IPS DF 4.7 (cell line): Measurements from ENCODE around the gene ERVH48-1.
"Not testable (repeated sequence)": the region's sequence is repeated elsewhere in the genome, so short reads cannot be mapped to it uniquely, and the experiment has no call there.

ENCODE experiments used
- DNase-seq: peaks from one replicate; pipeline ENCODE4 v3.0.0-alpha.2; 2013; ENCODE audit warnings: low spot score; ENCODE audit errors: extremely low read depth

ERVH48-1 gene

DNA sequence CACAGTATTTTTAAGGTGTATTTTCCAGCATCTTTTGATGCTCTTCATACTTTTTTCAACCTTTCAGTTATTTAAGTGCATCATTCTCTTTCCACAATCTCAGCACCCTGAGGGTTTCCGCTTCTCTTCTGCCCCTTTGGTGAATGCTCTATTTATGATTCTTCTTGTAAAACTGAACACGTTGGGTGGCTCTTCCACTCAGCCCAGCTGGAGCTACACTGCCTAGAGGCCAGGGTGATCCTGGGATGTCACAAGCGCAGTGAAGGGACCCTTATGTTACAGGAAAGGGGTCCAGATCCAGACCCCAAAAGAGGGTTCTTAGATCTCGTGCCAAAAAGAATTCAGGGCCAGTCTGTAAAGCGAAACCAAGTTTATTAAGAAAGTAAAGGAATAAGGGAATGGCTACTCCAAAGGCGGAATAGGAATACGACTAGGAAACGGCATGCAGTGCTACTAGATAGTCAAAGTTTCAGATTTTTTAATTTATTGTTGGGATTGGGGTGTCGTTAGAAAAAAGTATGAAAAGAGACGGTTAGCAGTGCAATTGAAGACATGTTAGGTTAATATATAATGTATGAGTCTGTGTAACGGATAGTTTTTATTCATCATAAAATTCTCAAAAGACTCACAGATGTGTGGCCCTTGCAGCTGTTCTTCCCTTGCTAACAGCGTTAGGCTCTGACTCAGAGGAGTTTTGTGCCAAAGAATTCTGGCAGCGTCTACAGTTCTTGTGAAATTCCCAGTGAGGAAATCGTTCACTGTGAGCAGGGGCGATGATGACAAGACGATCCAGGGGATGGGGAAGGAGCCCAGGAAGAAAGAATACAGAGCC lies 14.4 kb upstream of the ERVH48-1 start:
- DNase-seq, result no peak

DNA sequence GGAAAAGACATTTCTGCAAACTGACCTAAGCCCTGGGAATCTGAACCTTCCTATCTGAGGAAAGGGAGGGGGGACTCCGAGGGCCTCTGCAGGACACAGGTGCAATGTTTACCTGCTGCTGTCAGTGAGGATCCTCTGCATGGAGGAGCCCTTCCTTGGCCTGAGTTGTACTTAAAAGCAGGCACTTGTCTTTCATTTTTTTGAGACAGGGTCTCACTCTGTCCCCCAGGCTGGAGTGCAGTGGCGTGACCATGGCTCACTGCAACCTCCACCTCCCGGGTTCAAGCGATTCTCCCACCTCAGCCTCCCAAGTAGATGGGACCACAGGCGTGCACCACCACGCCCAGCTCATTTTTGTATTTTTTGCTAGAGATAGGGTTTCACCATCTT lies 13.2 kb upstream of the ERVH48-1 start:
- DNase-seq, result not testable (repeated sequence)

DNA sequence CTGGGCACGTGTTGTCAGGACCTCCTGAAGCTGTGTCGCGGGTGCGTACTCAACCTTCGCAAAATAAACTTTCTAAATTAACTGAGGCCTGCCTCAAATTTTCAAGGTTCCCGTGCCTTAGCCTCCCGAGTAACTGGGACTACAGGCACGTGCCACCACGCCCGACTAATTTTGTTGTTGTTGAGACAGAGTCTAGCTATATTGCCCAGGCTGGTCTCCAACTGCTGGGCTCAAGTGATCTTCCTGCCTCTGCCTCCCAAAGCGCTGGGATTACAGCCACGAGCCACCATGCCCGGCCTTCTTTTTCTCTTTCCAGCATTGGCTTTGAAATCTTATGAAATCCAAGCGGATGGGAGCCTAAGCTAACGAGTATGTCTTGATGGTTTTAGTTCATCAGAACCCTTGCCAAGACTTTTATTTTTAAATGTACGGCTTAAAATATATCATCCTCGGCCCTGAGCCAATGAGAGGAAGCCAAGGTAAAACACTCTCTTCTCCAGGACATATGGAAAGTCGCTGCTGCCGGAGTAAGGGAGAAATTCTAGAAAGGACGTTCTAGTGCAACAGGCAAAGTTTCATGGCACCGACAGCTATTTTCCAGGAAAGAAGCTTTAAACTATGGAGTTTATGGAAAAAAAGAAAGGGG lies 12.7 kb upstream of the ERVH48-1 start:
- no peak for DNase-seq

DNA sequence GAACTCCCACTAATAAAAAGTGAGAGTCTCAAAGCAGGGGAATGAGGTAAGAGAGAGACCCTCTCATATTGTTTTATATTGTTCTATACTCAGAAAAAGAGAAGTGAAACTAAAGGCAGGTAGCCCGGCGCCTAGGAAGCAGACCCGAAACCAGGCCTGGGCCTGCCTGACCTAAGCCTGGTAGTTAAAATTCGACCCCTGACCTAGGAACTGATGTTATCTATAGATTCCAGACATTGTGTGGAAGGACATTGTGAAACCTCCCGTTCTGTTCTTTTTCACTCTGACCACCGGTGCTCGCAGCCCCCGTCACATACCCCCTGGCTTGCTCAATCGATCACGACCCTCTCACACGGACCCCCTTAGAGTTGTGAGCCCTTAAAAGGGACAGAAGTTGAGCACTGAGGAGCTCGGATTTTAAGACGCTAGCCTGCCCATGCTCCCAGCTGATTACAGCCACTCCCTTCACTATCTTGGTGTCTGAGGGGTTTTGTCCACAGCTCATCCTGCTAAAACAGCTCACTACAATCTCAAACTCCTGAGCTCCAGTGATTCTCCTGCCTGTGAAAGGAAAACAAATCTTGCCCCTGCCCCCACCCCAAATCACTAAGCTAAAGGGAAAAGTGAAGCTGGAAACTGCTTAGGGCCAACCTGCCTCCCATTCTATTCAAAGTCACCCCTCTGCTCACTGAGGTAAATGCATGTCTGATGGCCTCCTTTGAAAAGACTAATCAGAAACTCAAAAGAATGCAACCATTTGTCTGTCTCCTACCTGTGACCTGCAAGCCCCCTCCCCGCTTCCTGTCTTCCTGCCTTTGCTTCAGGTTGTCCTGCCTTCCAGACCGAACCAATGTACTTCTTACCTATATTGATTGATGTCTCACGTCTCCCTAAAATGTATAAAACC lies 11.9 kb upstream of the ERVH48-1 start:
- DNase-seq, result not testable (repeated sequence)

DNA sequence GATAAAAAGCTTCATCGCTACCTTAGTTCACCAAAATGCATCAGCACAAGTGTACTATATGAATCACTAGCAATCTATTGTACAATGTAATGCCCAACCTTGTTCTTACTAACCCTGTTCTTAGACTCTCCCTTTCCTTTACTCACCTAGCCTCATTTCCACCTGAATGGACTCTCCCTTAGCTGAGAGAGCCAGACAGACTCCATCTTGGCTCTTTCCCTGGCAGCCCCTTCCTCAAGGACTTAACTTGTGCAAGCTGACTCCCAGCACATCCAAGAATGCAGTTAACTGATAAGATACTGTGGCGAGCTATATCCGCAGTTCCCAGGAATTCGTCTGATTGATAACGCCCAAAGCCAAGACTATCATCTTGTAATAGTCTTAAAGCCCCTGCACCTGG lies 10.9 kb upstream of the ERVH48-1 start:
- not testable (repeated sequence) for DNase-seq

DNA sequence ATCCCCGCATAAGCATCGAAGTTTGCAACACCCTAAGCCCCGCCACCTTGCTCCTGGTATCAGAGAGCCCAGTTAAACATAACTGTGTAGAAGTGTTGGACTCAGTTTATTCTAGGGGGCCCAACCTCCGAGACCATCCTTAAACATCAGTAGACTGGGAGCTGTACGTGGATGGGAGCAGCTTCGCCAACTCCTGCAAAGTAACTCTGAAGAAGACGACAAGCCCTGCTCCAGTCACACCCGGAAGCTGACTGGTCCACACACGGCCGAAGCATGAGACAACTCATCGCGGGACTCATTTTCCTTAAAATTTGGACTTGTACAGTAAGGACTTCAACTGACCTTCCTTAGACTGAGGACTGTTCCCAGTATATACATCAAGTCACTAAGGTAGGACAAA lies 8.5 kb upstream of the ERVH48-1 start:
- not testable (repeated sequence) for DNase-seq

DNA sequence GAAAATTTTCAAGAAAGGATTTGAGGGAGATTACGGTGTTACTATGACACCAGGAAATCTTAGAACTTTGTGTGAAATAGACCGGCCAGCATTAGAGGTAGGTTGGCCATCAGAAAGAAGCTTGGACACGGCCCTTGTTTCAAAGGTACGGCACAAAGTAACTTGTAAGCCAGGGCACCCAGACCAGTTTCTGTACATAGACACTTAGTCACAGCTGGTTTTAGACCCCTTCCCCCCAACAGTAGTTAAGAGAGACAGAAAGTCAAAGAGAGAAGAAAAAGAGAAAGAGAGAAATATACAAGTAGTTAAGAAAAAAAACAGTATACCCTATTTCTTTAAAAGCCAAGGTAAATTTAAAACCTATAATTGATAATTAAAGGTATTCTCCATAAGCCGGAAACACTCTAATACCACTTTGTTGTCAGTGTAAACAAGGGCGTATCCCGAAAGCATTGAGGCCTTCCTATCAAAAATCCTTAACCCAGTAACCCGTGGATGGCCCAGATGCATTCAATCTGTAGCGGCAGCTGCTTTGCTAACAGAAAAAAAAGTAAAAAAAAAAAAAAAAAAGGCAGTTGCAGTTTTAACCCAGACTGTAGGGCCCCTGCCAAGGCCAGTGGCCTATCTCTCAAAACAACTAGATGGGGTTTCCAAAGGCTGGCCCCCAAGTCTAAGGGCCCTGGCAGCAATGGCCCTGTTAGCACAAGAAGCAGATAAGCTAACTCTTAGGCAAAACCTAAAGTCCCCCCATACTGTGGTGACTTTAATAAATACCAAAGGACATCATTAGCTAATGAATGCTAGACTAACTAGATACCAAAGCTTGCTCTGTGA lies 7.9 kb upstream of the ERVH48-1 start:
- not testable (repeated sequence) for DNase-seq

DNA sequence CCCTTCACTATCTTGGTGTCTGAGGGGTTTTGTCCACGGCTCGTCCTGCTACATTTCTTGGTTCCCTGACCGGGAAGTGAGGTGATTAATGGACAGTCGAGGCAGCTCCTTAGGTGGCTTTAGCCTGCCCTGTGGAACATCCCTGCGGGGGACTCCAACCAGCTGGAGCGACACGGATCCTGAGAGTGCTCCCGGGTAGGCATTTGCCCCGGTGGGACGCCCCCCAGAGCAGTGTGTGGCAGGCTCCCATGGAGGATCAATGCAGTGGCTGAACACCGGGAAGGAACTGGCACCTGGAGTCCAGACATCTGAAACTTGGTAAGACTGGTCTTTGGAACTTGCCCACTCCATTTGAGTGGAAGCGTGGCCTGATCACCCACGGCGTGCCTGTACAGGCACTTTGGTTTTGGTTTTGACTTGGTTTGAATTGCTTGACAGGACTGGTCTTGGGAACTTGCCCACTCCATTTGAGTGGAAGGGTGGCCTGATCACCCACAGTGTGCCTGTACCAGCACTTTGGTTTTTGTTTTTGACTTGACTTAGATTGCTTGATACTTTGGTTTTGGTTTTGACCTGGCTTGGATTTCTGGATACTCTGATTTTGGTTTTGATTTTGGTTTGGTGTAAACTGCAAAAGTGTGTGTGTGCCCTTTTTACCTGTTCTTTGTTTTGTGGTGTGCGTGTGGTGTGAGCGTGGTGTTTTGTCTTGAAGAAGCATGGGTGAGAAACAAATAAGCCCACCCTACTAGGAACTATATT lies 7.1 kb upstream of the ERVH48-1 start:
- DNase-seq, result not testable (repeated sequence)

DNA sequence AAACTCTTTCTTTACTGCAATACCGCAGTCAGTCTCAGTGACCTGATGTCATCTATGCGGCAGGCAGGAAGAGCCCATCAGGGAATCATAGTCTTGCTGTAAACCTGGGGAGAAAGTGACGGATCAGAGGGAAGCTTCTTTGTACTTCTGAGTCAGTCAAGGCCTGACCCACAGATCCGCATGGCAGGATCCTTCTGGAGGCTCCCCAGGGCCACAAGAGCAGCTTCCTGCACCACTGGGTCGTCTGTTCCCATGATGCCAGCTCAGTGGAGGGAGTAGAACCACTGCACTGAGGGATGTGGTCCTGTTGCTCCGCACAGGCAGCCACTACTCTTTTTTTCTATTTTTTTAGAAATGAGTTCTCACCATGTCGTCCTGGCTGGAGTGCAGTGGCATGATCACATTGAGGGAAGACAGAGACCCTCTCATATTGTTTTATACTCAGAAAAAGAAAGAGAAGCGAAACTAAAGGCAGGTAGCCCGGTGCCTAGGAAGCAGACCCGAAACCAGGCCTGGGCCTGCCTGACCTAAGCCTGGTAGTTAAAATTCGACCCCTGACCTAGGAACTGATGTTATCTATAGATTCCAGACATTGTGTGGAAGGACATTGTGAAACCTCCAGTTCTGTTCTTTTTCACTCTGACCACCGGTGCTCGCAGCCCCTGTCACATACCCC lies 6.3 kb upstream of the ERVH48-1 start:
- DNase-seq, result no peak

DNA sequence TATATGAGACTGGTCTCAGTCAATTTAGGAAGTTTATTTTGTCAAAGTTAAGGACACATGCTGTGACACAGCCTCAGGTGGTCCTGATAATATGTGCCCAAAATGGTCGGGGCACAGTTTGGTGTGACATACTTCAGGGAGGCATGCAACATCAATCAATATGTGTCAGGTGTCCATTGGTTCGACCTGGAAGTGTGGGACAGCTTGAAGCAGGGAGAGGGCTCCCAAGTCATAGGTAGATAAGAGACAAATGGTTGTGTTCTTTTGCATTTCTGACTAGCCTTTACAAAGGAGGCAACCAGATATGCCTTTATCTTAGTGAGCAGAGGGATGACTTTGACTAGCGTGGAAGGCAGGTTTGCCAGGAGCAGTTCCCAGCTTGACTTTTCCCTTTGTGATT lies 4.5 kb upstream of the ERVH48-1 start:
- DNase-seq, result no peak

DNA sequence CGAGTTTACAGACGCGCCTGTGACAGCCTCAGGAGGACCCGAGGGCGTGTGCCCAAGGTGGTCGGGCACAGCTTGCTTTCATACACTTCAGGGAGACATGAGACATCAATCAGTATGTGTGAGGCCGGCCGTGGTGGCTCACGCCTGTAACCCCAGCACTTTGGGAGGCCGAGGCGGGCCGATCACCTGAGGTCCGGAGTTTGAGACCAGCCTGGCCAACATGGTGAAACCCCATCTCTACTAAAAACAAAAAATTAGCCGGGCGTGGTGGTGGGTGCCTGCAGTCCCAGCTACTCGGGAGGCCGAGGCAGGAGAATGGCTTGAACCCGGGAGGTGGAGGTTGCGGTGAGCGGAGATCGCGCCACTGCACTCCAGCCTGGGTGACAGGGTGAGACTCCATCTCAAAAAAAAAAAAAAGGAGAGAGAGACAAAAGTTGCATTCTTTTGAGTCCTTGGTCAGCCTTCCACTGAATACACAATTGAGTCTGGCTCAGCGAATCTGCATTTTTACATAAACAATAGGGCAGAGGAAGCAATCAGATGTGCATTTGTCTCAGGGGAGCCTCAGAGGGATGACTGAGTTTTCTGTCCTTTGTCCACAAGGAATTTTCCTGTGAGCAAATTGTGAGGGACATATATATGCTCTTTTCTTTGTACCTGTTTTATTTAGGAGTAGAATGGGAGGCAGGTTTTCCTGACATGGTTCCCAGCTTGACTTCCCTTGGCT lies 2.2 kb upstream of the ERVH48-1 start:
- not testable (repeated sequence) for DNase-seq

DNA sequence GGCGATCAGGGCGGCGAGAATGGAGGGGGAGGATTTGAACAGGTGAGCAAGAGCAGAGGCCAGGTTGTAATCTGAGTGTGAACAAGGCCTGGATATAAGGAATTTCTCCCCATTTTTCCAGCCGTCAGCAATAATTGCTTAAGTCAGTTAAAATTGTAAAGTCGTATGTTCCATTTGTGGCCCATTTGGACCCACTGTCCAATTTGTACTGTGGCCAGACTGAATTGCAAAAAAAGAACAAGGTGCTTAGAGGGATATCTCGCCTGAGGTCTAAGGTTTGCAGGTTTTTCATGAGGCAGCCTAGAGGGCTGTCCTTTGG lies 1.0 kb downstream of the ERVH48-1 start:
- no peak for DNase-seq

DNA sequence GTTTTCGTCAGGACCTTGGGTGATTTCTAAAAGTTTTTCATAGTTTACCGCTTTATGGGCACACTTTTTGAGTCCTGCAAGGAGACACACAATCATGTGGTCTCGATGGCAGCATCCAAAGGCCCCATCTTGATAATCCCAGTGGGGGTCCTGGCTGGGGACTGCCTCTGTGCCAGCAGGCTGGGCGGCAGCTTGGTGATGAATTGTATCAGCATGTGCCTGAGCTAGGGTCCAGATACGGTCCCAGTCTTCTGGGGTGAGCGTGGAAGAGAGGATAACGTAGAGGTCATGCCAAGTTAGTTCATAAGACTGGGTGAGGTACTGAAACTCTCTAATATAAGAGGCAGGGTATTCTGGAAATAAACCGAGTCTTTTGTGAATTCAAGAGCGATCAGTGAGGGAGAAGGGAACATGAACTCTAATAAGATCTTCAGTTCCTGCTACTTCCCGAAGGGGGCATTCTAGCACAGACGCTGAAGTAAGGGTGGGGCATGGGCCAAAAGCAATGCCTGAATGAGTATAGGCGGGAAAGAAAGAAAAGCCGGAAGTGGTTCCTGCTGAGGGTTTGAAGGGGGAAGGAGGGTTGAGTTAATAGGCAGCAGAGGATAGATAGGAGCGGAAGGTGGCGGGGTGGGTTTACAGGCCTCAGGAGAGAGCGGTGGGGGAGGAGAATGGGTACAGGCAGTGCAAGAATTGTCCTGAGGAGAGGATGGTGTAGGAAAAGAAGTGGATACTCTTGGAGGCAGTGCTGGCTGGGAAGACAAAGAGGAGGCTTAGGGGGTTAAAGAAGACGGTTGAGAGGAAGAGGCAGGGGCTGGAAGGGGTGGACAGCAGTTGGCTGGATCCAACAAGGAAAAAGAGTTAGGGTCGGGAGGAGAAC lies 1.6 kb downstream of the ERVH48-1 start:
- peak; percentile 95 for DNase-seq

DNA sequence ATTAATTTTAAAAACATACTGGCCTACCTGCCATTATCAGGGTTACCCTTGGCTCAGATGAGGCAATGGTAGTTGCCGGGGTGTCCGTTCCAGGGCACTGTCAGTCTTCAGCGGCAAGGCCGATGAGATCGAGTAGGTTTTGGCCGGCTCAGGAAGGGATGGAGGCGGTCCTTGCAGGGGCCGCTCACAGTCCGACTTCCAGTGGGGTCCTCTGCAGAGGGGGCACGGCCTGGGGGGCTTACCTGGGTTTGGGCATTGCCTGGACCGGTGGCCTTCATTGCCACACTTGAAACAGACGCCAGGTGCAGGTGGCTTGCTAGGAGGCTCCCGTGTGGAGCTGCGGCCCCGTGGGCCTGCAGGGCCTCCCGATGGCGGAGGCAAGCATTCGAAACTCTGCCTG lies 2.5 kb downstream of the ERVH48-1 start:
- DNase-seq, result no peak

DNA sequence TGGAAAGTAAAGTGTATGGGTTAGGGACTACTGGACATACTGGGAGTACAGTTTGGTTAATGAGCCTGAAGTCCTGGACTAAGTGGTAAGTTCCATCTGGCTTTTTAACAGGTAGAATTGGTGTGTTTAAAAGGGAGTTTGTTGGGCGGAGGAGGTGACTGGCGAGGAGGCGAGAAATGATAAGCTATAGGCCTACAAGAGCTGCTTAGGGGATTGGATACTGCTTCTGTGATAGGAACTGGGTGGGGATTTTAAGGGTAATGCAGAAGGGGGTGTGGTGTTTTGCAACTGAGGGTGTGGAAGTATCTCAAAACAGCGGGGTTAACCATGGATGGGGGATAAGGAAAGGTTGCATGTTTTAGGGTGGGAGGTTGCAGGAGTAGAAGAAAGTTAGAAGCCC lies 3.5 kb downstream of the ERVH48-1 start:
- DNase-seq, result no peak

DNA sequence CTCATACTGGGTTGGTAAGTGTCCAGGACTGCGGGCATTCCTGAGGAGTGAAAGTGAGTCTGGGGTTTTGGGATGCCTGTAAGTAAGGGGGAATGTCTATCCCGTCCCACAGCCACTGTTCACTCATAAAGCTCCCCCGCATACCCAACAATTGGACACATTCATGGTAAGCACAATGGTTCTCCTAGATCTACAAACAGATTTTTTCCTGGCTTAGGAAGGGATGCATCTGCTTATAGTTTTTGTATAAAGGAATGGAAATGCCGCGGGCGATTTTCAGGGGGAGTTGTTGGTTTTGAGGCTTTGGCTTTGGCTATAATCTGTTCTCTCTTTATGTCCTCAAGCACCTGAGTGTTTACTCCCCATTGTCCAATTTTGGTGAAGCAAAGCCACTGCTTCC lies 7.1 kb downstream of the ERVH48-1 start:
- DNase-seq, result no peak

DNA sequence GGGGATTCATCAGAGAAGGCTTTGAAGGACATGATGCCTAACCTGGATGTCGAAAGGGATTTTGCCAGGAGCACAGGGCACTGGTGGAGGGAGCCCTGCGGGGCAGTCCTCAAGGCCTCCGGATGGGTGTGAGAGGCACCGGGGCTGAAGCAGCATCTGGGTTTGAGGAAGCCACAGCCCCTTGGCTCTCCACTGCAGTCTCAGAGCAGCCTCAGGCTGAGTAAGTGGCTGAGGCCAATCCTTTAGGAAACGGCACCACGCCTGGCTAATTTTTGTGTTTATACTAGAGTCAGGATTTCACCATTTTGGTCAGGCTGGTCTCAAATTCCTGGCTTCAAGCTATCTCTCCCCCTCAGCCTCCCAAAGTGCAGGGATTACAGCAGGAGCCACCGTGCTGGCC lies 12.0 kb downstream of the ERVH48-1 start:
- DNase-seq, result no peak

DNA sequence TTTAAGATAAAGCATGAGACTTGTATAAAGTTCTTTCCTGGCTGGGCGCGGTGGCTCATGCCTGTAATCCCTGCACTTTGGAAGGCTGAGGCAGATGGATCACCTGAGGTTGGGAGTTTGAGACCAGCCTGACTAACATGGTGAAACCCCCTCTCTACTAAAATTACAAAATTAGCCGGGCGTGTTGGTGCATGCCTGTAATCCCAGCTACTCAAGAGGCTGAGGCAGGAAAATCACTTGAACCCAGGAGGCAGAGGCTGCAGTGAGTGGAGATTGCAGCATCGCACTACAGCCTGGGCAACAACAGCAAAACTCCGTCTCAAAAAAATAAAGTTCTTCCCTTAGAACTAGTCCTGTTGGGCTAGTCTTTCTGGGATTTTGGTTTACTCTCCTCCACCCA lies 13.5 kb downstream of the ERVH48-1 start:
- DNase-seq, result not testable (repeated sequence)
